ENCODE data around the gene RPL31. TPM values are rescaled to one million over a fixed set of nuclear protein-coding genes. Genes with fewer than 3 reads are reported as not detected.

The RPL31 gene
- total RNA-seq, 2 donors from 2014 or later = 316 to 425 TPM

GRCh38 chr2:101011152-101011551 lies 9.1 kb downstream of the RPL31 start:
- TF ChIP-seq POLR2A (IDR thresholded peaks at IDR 0.05) (no peak), CTCF (IDR thresholded peaks at IDR 0.05) (no peak)
- DNase-seq (peak in 1 of 4 donors; percentile 8), ATAC-seq (no peak)
- intact Hi-C loops (cut with DNase I) = loop anchor here (5.0 kb wide), 1 partner anchor 186 kb away; no protein-coding TSS in a partner anchor
- Histone ChIP-seq H3K27ac (no peak overlapping the region), H3K4me1 (peaks cover 8% of the 10 kb centered on the region), H3K36me3 (replicated peaks in 1 of 2; ENCODE audit: insufficient read depth in 1 of 2, low read depth in 2 of 2) (peaks cover 7 to 14% of the 10 kb centered on the region in 2 donors), H3K27me3 (no peaks in the 10 kb centered on the region), H3K4me3 (no peak overlapping the region), H3K9me3 (no peaks in the 10 kb centered on the region)
- 88 to 91% methylated on average over 10 of the region's 10 CpGs for WGBS, 2 donors

- 42 to 50% methylated on average over 8 of the region's 8 CpGs for WGBS, 2 donors
- peaks cover 4 to 5% of the 10 kb centered on the region in 2 donors for H3K36me3 ChIP-seq (replicated peaks in 1 of 2; ENCODE audit: insufficient read depth in 1 of 2, low read depth in 2 of 2)
- peaks cover 4% of the 10 kb centered on the region for H3K4me1 ChIP-seq
- no peak overlapping the region for H3K4me3 ChIP-seq
- TF ChIP-seq POLR2A (IDR thresholded peaks at IDR 0.05) (no peak), CTCF (IDR thresholded peaks at IDR 0.05) (no peak)
- intact Hi-C loops (cut with DNase I) = loop anchor here (5.0 kb wide), 1 partner anchor 185 kb away; no protein-coding TSS in a partner anchor
- no peaks in the 10 kb centered on the region for H3K27me3 ChIP-seq
- DNase-seq = no peak
- no peak overlapping the region for H3K27ac ChIP-seq
- no peaks in the 10 kb centered on the region for H3K9me3 ChIP-seq
- ATAC-seq = no peak
Measured at GRCh38 chr2:101012054-101012705, 10.1 kb downstream of the RPL31 start.

- Histone ChIP-seq H3K36me3 (replicated peaks in 1 of 2; ENCODE audit: insufficient read depth in 1 of 2, low read depth in 2 of 2) (peaks cover 4 to 5% of the 10 kb centered on the region in 2 donors), H3K9me3 (no peaks in the 10 kb centered on the region), H3K27me3 (no peaks in the 10 kb centered on the region), H3K4me1 (peaks cover 4% of the 10 kb centered on the region), H3K4me3 (no peak overlapping the region), H3K27ac (no peak overlapping the region)
- TF ChIP-seq POLR2A (IDR thresholded peaks at IDR 0.05) = no peak
- TF ChIP-seq CTCF (IDR thresholded peaks at IDR 0.05) = peak; percentile 53 to 93 (median 85)
- ATAC-seq (peak; percentile 56), DNase-seq (peak; percentile 42 to 62 (median 54))
- WGBS, 2 donors = 27 to 29% methylated on average over 5 of the region's 5 CpGs
- intact Hi-C loops (cut with DNase I) = loop anchor here (5.0 kb wide), 1 partner anchor 185 kb away; no protein-coding TSS in a partner anchor
Measured at GRCh38 chr2:101012706-101013181, 10.7 kb downstream of the RPL31 start.

- WGBS, 2 donors = 73 to 75% methylated on average over 6 of the region's 6 CpGs
- peaks cover 4% of the 10 kb centered on the region for H3K4me1 ChIP-seq
- H3K4me3 ChIP-seq = no peak overlapping the region
- intact Hi-C loops (cut with DNase I) = loop anchor here (5.0 kb wide), 1 partner anchor 183 kb away; no protein-coding TSS in a partner anchor
- no peak overlapping the region for H3K27ac ChIP-seq
- H3K36me3 ChIP-seq (replicated peaks in 1 of 2; ENCODE audit: insufficient read depth in 1 of 2, low read depth in 2 of 2) = peaks cover 4 to 5% of the 10 kb centered on the region in 2 donors
- no peak for TF ChIP-seq CTCF (IDR thresholded peaks at IDR 0.05)
- TF ChIP-seq POLR2A (IDR thresholded peaks at IDR 0.05) = no peak
- ATAC-seq = no peak
- DNase-seq = no peak
- H3K27me3 ChIP-seq = no peaks in the 10 kb centered on the region
- no peaks in the 10 kb centered on the region for H3K9me3 ChIP-seq
Measured at GRCh38 chr2:101014264-101014857, 12.3 kb downstream of the RPL31 start.
